HUES64 (cell line): ENCODE data around the gene WDR88.
"Not testable (repeated sequence)": the region's sequence is repeated elsewhere in the genome, so short reads cannot be mapped to it uniquely, and the experiment has no call there.

Experiments used
- H3K27ac ChIP-seq: 2 replicates; pipeline ENCODE4 v1.7.0; 2013; ENCODE audit warnings: low read depth, low read length, inconsistent platforms
- H3K27me3 ChIP-seq: 2 replicates; pipeline ENCODE4 v1.6.1; 2013; ENCODE audit warnings: mild to moderate bottlenecking, low read length; ENCODE audit not compliant: insufficient read depth
- H3K36me3 ChIP-seq: 2 replicates; pipeline ENCODE4 v1.6.1; 2013; ENCODE audit warnings: mild to moderate bottlenecking, low read length; ENCODE audit not compliant: insufficient read depth
- H3K4me1 ChIP-seq: 2 replicates; pipeline ENCODE4 v1.6.1; 2013; ENCODE audit warnings: mild to moderate bottlenecking, low read length, moderate library complexity; ENCODE audit not compliant: insufficient read depth
- H3K4me3 ChIP-seq: 2 replicates; pipeline ENCODE4 v1.5.1; 2013; ENCODE audit warnings: mild to moderate bottlenecking, low read length, moderate library complexity
- H3K9ac ChIP-seq: 2 replicates; pipeline ENCODE4 v1.6.1; 2013; ENCODE audit warnings: mild to moderate bottlenecking, low read depth, low read length
- H3K9me3 ChIP-seq: 2 replicates; pipeline ENCODE4 v1.6.1; 2013; ENCODE audit warnings: low read depth, low read length; ENCODE audit not compliant: insufficient read depth
- WGBS: fragments of 150-250, 120-280 bp; methylation state at CpG from one replicate; pipeline ENCODE4 v1.1.7; 2013; ENCODE audit warnings: missing lambda C conversion rate; 5-methylcytosine and 5-hydroxymethylcytosine counted together

WDR88 gene

GRCh38 chr19:33171916-33172359 is 40.0 kb downstream of the WDR88 start:
- H3K27ac ChIP-seq: no peak overlapping the region
- H3K9ac ChIP-seq: no peak overlapping the region
- no peaks in the 10 kb centered on the region for H3K27me3 ChIP-seq
- no peak overlapping the region for H3K4me3 ChIP-seq
- peaks cover 3% of the 10 kb centered on the region; the same call in 1 of the 2 replicates for H3K9me3 ChIP-seq
- no peaks in the 10 kb centered on the region for H3K36me3 ChIP-seq
- no peaks in the 10 kb centered on the region; the same call in 1 of the 2 replicates for H3K4me1 ChIP-seq
- 96% methylated on average over 6 of the region's 6 CpGs for WGBS

GRCh38 chr19:33174186-33174585 is 42.3 kb downstream of the WDR88 start:
- no peak overlapping the region for H3K4me3 ChIP-seq
- no peaks in the 10 kb centered on the region for H3K9me3 ChIP-seq
- no peak overlapping the region for H3K27ac ChIP-seq
- no peaks in the 10 kb centered on the region for H3K36me3 ChIP-seq
- H3K4me1 ChIP-seq: no peaks in the 10 kb centered on the region; the same call in 1 of the 2 replicates
- H3K27me3 ChIP-seq: peaks cover 6% of the 10 kb centered on the region; the same call in 1 of the 2 replicates
- H3K9ac ChIP-seq: no peak overlapping the region
- 95% methylated on average over 5 of the region's 5 CpGs for WGBS

- H3K9ac ChIP-seq: no peak overlapping the region
- WGBS: 96% methylated on average over 10 of the region's 10 CpGs
These were observed 43.4 kb downstream of the WDR88 start for GRCh38 chr19:33175156-33175782.

GRCh38 chr19:33175886-33176669 is 44.2 kb downstream of the WDR88 start:
- WGBS: 26% methylated on average over 25 of the region's 25 CpGs

More at GRCh38 chr19:33175156-33175782, 43.4 kb downstream of the WDR88 start:
- Histone ChIP-seq H3K36me3 (no peaks in the 10 kb centered on the region), H3K4me1 (no peaks in the 10 kb centered on the region; the same call in 1 of the 2 replicates), H3K4me3 (0 out of 2 replicates have a peak overlapping the region, but pooled peaks have one; percentile 84), H3K9me3 (no peaks in the 10 kb centered on the region), H3K27me3 (peaks cover 6% of the 10 kb centered on the region; the same call in 1 of the 2 replicates), H3K27ac (no peak overlapping the region)

GRCh38 chr19:33176670-33177416 is 44.9 kb downstream of the WDR88 start:
- H3K36me3 ChIP-seq: no peaks in the 10 kb centered on the region
- peak overlapping the region; percentile 82 for H3K9ac ChIP-seq
- H3K9me3 ChIP-seq: no peaks in the 10 kb centered on the region
- H3K4me1 ChIP-seq: no peaks in the 10 kb centered on the region; the same call in 1 of the 2 replicates
- peak overlapping the region; percentile 70 for H3K27ac ChIP-seq
- peaks cover 6% of the 10 kb centered on the region; the same call in 1 of the 2 replicates for H3K27me3 ChIP-seq
- WGBS: under 1% methylated on average over 65 of the region's 65 CpGs
- peak overlapping the region; percentile 84 for H3K4me3 ChIP-seq

More at GRCh38 chr19:33175886-33176669, 44.2 kb downstream of the WDR88 start:
- Histone ChIP-seq H3K4me3 (peak overlapping the region; percentile 84), H3K27me3 (peaks cover 6% of the 10 kb centered on the region; the same call in 1 of the 2 replicates), H3K9me3 (no peaks in the 10 kb centered on the region), H3K4me1 (no peaks in the 10 kb centered on the region; the same call in 1 of the 2 replicates), H3K27ac (peak overlapping the region; percentile 70), H3K36me3 (no peaks in the 10 kb centered on the region), H3K9ac (peak overlapping the region; percentile 82)

- H3K4me1 ChIP-seq: no peaks in the 10 kb centered on the region; the same call in 1 of the 2 replicates
- peak overlapping the region; percentile 49 for H3K9ac ChIP-seq
- peaks cover 6% of the 10 kb centered on the region; the same call in 1 of the 2 replicates for H3K27me3 ChIP-seq
- no peaks in the 10 kb centered on the region for H3K9me3 ChIP-seq
- WGBS: 2% methylated on average over 38 of the region's 38 CpGs
- peak overlapping the region; percentile 71 for H3K4me3 ChIP-seq
- H3K27ac ChIP-seq: peak overlapping the region; percentile 6; the same call in 1 of the 2 replicates
- no peaks in the 10 kb centered on the region for H3K36me3 ChIP-seq
These were observed 45.6 kb downstream of the WDR88 start for GRCh38 chr19:33177417-33177979.

GRCh38 chr19:33186431-33187182 is 54.7 kb downstream of the WDR88 start:
- Histone ChIP-seq H3K27me3 (no peaks in the 10 kb centered on the region), H3K9ac (no peak overlapping the region; the same call in 1 of the 2 replicates), H3K9me3 (no peaks in the 10 kb centered on the region), H3K27ac (no peak overlapping the region), H3K4me3 (no peak overlapping the region), H3K4me1 (peaks cover 7% of the 10 kb centered on the region), H3K36me3 (no peaks in the 10 kb centered on the region)
- 56% methylated on average over 10 of the region's 11 CpGs for WGBS

- 71% methylated on average over 8 of the region's 8 CpGs for WGBS
- Histone ChIP-seq H3K27me3 (peaks cover 4% of the 10 kb centered on the region), H3K4me3 (no peak overlapping the region), H3K4me1 (peaks cover 7% of the 10 kb centered on the region), H3K9ac (no peak overlapping the region), H3K9me3 (no peaks in the 10 kb centered on the region), H3K27ac (no peak overlapping the region), H3K36me3 (no peaks in the 10 kb centered on the region)
These were observed 55.2 kb downstream of the WDR88 start for GRCh38 chr19:33187183-33187540.

GRCh38 chr19:33189453-33189852 is 57.5 kb downstream of the WDR88 start:
- Histone ChIP-seq H3K4me1 (peaks cover 7% of the 10 kb centered on the region), H3K27me3 (peaks cover 22% of the 10 kb centered on the region), H3K9ac (no peak overlapping the region), H3K27ac (no peak overlapping the region), H3K36me3 (no peaks in the 10 kb centered on the region), H3K9me3 (no peaks in the 10 kb centered on the region), H3K4me3 (no peak overlapping the region)
- WGBS: no CpG with 5 or more reads among the region's 1 CpG

GRCh38 chr19:33191092-33191491 is 59.2 kb downstream of the WDR88 start:
- not testable (repeated sequence) for H3K4me1 ChIP-seq, H3K9me3 ChIP-seq, H3K36me3 ChIP-seq, H3K9ac ChIP-seq, H3K4me3 ChIP-seq, H3K27ac ChIP-seq
- WGBS: 92% methylated on average over 4 of the region's 4 CpGs
- H3K27me3 ChIP-seq: peaks cover 32% of the 10 kb centered on the region
